A204.1 (cell line): Measurements from ENCODE around the gene SETD1B.
"Not testable (repeated sequence)": the region's sequence is repeated elsewhere in the genome, so short reads cannot be mapped to it uniquely, and the experiment has no call there.

Source experiments
- FAIRE-seq: peaks from 2 replicates; lab custom pipeline; 2012; peaks lifted over from hg19 to GRCh38; lab: Jason Lieb, UNC

The SETD1B gene

GRCh38 chr12:121827351-121828099, 23.7 kb downstream of the SETD1B start:
- no peak for FAIRE-seq

DNA sequence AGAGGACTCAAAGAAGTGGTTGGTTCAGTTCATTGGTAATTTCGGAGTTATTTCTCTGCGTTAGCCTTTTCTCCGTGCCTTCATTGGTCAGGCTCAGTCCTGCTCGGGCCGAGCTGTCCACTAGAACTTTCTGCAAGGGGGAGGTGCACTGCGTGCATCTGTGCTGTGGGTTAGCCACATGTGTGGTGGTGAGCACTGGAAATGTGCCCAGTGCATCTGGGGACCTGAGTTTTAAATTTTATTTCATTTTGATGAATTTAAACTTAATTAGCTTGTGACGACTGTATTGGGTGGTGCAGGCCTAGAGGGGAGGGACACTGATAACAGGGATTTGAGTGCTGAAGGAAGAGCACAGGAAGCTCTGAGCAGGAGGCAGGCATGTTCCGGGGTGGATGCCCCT, 24.5 kb downstream of the SETD1B start:
- no peak for FAIRE-seq

GRCh38 chr12:121828826-121829225, 25.0 kb downstream of the SETD1B start:
- FAIRE-seq: no peak

DNA sequence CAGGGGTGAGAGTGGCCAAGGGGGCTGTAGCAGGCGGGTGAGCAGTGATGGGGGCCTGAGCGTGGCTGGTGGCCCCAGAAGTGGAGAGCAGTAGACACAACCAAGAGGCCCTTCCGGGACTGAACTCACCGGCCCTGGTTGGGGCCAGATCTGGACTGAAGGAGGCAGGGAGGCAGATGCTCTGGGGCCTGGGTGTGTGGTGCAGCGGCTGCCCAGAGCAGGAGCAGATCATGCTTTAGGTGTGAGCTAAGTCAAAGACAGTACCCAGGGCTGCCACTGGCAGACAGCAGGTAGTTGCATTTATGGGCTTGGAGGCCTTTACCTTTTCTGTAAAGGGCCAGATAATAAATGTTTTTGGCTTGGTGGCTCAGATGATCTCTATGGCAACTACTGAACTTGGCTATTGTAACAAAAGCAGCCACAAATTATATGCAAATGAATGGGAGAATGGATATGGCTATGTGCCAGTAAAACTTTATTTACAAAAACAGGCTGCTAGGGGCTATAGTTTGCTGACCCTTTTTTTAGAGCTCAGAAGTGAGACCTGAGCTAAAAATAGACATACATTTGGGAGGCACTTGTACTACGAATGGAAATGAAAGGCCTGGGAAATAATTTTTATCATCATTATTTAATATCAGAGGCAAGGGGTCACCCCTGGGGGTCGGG, 25.6 kb downstream of the SETD1B start:
- no peak for FAIRE-seq

- FAIRE-seq: no peak
These were observed 26.3 kb downstream of the SETD1B start for GRCh38 chr12:121830134-121830533.

DNA sequence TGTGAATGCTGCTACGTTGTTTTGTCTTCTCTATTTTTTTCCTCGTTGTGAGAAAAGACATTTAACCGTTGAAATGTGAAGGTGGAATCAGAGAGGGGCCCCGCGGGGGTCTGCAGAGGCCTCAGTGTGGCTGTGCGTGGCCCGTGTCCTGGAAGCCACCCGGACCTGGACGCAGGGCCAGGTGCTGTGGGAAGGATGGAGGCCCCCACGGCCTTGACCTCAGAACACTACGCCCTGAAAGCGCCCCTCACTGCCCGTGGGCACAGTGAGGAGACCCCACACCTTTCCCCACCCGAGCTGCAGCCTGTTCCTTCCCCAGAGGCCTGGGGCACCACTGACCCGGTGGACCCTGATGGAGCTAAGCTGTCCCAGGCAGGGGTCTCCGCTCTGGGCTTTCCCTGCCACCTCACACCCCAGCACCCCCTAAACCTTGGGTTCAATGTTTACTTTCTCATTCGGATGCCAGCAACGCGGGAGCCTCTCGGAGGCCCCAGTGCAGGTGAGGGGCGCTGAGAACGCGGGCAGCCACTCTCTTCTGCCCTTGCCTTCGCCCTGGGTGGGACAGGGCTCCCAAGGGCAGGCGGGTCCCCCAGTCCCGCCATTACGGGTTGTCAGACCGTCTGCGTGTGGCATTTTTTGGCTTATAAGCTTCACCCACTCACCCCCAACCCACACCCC, 26.9 kb downstream of the SETD1B start:
- no peak for FAIRE-seq

- FAIRE-seq: no peak
These were observed 27.9 kb downstream of the SETD1B start for GRCh38 chr12:121831571-121832245.

- no peak for FAIRE-seq
These were observed 33.9 kb downstream of the SETD1B start for GRCh38 chr12:121837680-121838079.

DNA sequence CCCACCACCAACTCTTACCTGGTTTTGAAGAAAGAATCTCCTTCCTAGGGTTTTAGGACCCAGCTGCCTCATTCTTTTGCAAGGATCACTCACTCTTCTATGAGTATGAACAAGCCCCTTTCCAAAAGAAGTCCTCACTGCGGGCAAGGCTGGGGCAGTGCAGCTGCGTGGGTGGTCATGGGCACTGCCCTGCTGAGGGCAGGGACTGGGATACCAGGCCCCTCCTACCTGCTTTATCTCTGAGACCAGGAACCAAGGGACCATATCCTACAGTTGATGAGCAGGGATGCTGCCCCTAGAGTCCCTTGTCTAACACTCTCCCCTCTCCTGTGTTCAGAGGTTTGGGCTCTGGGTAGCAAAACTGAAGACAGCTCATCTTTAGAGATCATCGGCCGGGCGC, 34.3 kb downstream of the SETD1B start:
- FAIRE-seq: no peak

GRCh38 chr12:121839106-121839992, 35.5 kb downstream of the SETD1B start:
- peak; percentile 97 for FAIRE-seq

- FAIRE-seq: no peak
These were observed 36.4 kb downstream of the SETD1B start for GRCh38 chr12:121839993-121840761.

GRCh38 chr12:121843236-121843982, 39.6 kb downstream of the SETD1B start:
- FAIRE-seq: no peak

GRCh38 chr12:121845701-121846100, 41.9 kb downstream of the SETD1B start:
- no peak for FAIRE-seq

GRCh38 chr12:121849211-121849610, 45.4 kb downstream of the SETD1B start:
- FAIRE-seq: no peak

GRCh38 chr12:121849665-121850064, 45.9 kb downstream of the SETD1B start:
- no peak for FAIRE-seq

DNA sequence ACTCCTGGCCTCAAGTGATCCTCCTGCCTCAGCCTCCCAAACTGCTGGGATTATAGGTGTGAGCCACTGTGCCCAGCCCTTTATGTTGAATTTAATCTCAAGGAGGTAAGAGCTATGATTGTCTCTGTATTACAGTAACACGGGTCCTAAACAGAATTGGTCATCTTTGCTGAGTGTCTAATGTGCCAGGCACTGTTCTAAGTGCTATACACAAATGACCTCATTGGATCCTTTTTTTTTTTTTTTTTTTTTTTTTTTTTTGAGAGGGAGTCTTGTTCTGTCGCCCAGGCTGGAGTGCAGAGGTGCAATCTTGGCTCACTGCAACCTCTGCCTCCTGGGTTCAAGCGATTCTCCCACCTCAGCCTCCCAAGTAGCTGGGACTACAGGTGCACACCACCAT, 48.6 kb downstream of the SETD1B start:
- FAIRE-seq: not testable (repeated sequence)

GRCh38 chr12:121857322-121858246, 53.8 kb downstream of the SETD1B start:
- no peak for FAIRE-seq

GRCh38 chr12:121858318-121858661, 54.5 kb downstream of the SETD1B start:
- no peak for FAIRE-seq
